Mammary microvascular endothelial cell (primary cell): ENCODE data around the gene TMEM252. TPM values are rescaled to one million over a fixed set of nuclear protein-coding genes. Genes with fewer than 3 reads are reported as not detected.

Experiments
- total RNA-seq: library from RNA; depleted of rRNA; stranded (reverse); fragments of >200 nt; gene quantifications from 2 replicates; pipeline ENCODE4 v1.2.3, GENCODE V29; 2015

TMEM252 gene, protein sequence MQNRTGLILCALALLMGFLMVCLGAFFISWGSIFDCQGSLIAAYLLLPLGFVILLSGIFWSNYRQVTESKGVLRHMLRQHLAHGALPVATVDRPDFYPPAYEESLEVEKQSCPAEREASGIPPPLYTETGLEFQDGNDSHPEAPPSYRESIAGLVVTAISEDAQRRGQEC
- not detected in 2 replicates for total RNA-seq

DNA sequence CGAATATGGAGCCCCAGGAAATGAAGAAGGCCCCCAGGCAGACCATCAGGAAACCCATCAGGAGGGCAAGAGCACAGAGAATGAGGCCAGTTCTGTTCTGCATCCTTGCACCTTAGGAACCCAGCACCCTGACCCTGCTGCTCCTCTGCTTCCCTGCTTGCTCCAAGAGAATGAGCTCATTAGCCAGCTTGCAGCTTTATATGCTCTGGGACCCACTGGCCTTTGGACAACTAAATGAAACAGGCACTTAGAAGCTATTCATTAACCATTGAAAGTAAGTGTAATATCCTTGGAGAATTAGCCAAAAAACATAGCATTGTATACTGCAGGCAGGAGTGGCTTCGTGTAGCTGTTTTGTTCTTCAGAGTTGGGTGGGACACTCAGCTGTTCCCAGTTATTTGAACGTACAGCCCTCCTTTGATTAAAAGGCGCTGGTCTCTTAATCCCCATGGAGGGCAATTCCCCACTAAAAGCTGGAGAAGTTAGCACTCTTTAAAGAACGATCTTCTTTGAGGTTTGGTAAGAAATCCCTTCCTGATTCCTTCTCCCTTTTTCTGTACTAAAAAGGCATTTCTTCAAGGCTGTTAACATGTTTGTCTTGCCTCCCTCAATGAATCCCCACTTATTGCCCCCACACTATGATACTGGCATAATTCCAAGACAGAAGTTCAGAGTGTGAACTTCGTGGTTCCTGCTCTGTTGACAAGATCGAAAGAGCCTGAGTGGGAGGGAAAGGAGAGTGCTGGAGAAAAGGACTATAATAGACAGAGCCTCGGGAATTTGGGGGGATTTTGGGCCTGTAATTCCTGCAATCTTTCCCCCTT, at the start of gene TMEM252:
Gene TMEM252, minus strand, starts transcription at position 172 of the 824 bp plus-strand sequence. Its CDS starts 69 bp downstream, at position 103.

Other genes starting within 250 kb of the TMEM252 start
- gene FOXD4L3, start 238.0 kb downstream of the TMEM252 start, total RNA-seq, result not detected in 2 replicates
- 5.5 and 6.0 TPM in 2 replicates for gene PGM5, start 184.3 kb downstream of the TMEM252 start, total RNA-seq
- gene PIP5K1B, start 164.4 kb upstream of the TMEM252 start, total RNA-seq, result not detected in 2 replicates